Left ventricle myocardium inferior (tissue), 1 donor: ENCODE data around the gene ALDH2. TPM values are rescaled to one million over a fixed set of nuclear protein-coding genes. Genes with fewer than 3 reads are reported as not detected.
"Not testable (repeated sequence)": the region's sequence is repeated elsewhere in the genome, so short reads cannot be mapped to it uniquely, and the experiment has no call there.

Experiments
- DNase-seq: peaks from one replicate; pipeline ENCODE4 v3.0.0-alpha.2; 2020
- H3K27ac ChIP-seq: fragments of 200-600 bp; replicated peaks from 2 replicates; pipeline ENCODE4 v1.8.0; 2021
- H3K27me3 ChIP-seq: fragments of 200-600 bp; 2 replicates; pipeline ENCODE4 v1.8.0; 2021; ENCODE audit warnings: low read depth
- H3K36me3 ChIP-seq: fragments of 200-600 bp; 2 replicates; pipeline ENCODE4 v1.8.0; 2021
- H3K4me1 ChIP-seq: fragments of 200-600 bp; 2 replicates; pipeline ENCODE4 v1.8.0; 2021
- H3K4me3 ChIP-seq: fragments of 200-600 bp; 2 replicates; pipeline ENCODE4 v1.8.0; 2021; ENCODE audit warnings: mild to moderate bottlenecking, moderate library complexity
- H3K9me3 ChIP-seq: fragments of 200-600 bp; replicated peaks from 2 replicates; pipeline ENCODE4 v1.8.0; 2021
- CTCF ChIP-seq: fragments of 200-600 bp; IDR thresholded peaks from 2 replicates; pipeline ENCODE4 v1.8.0; 2021; ENCODE audit warnings: antibody characterized with exemption, mild to moderate bottlenecking, borderline replicate concordance
- intact Hi-C: fragments of 100-400 bp; cut with micrococcal nuclease; formaldehyde crosslinking; loops from one replicate; pipeline ENCODE4 v1.11.0; 2022
- total RNA-seq: library from RNA; stranded (reverse); fragmentation: NEBNext Ultra II Directional; extraction: Animal tissue kit (Norgen Biotek cat#: 25700); gene quantifications from one replicate; pipeline ENCODE4 v1.2.1, GENCODE V29; 2021
- donor health status: DM: no; HTN: yes; CAD: no; lungs with severe emphysema.

ALDH2 gene
- total RNA-seq, 1 donor from 2014 or later = 381 TPM

- H3K9me3 ChIP-seq = no peaks in the 10 kb centered on the region
- DNase-seq = no peak
- no peaks in the 10 kb centered on the region for H3K36me3 ChIP-seq
- peaks cover 14% of the 10 kb centered on the region for H3K4me1 ChIP-seq
- intact Hi-C loops = no loop called here
- no peak for TF ChIP-seq CTCF
- H3K4me3 ChIP-seq = no peak overlapping the region
- no peak overlapping the region for H3K27ac ChIP-seq
- no peaks in the 10 kb centered on the region for H3K27me3 ChIP-seq
Measured at GRCh38 chr12:111825509-111825908, 58.8 kb downstream of the ALDH2 start.

GRCh38 chr12:111826316-111826715 lies 59.6 kb downstream of the ALDH2 start:
- no peak overlapping the region for H3K4me3 ChIP-seq
- intact Hi-C loops = no loop called here
- no peak for TF ChIP-seq CTCF
- DNase-seq = no peak
- no peaks in the 10 kb centered on the region for H3K27me3 ChIP-seq
- H3K27ac ChIP-seq = no peak overlapping the region
- H3K9me3 ChIP-seq = no peaks in the 10 kb centered on the region
- peaks cover 14% of the 10 kb centered on the region for H3K4me1 ChIP-seq
- no peaks in the 10 kb centered on the region for H3K36me3 ChIP-seq

GRCh38 chr12:111826992-111827391 lies 60.3 kb downstream of the ALDH2 start:
- peaks cover 14% of the 10 kb centered on the region for H3K4me1 ChIP-seq
- no peak overlapping the region for H3K4me3 ChIP-seq
- H3K9me3 ChIP-seq = no peaks in the 10 kb centered on the region
- intact Hi-C loops = no loop called here
- DNase-seq = no peak
- TF ChIP-seq CTCF = no peak
- no peak overlapping the region for H3K27ac ChIP-seq
- H3K36me3 ChIP-seq = no peaks in the 10 kb centered on the region
- H3K27me3 ChIP-seq = no peaks in the 10 kb centered on the region

- H3K27me3 ChIP-seq = no peaks in the 10 kb centered on the region
- no peak for TF ChIP-seq CTCF
- no peaks in the 10 kb centered on the region for H3K9me3 ChIP-seq
- intact Hi-C loops = no loop called here
- no peak overlapping the region for H3K4me3 ChIP-seq
- H3K27ac ChIP-seq = no peak overlapping the region
- peaks cover 14% of the 10 kb centered on the region for H3K4me1 ChIP-seq
- DNase-seq = no peak
- H3K36me3 ChIP-seq = no peaks in the 10 kb centered on the region
Measured at GRCh38 chr12:111827907-111828306, 61.2 kb downstream of the ALDH2 start.

GRCh38 chr12:111828338-111828979 lies 61.7 kb downstream of the ALDH2 start:
- Histone ChIP-seq H3K27me3 (no peaks in the 10 kb centered on the region), H3K4me3 (no peak overlapping the region), H3K36me3 (no peaks in the 10 kb centered on the region), H3K4me1 (peaks cover 12% of the 10 kb centered on the region), H3K9me3 (no peaks in the 10 kb centered on the region), H3K27ac (no peak overlapping the region)
- no peak for DNase-seq
- intact Hi-C loops = no loop called here
- TF ChIP-seq CTCF = no peak

GRCh38 chr12:111829635-111830034 lies 62.9 kb downstream of the ALDH2 start:
- intact Hi-C loops, H3K27me3 ChIP-seq, H3K9me3 ChIP-seq, H3K4me1 ChIP-seq, H3K36me3 ChIP-seq, H3K4me3 ChIP-seq, DNase-seq, H3K27ac ChIP-seq: not testable (repeated sequence)

- H3K4me1 ChIP-seq, intact Hi-C loops, H3K27me3 ChIP-seq, H3K9me3 ChIP-seq: not testable (repeated sequence)
- peak overlapping the region; percentile 61 for H3K27ac ChIP-seq
- H3K36me3 ChIP-seq = peaks cover 12% of the 10 kb centered on the region
- peak; percentile 18 for DNase-seq
- peak overlapping the region; percentile 44 for H3K4me3 ChIP-seq
Measured at GRCh38 chr12:111834740-111835386, 68.1 kb downstream of the ALDH2 start.

- intact Hi-C loops, H3K9me3 ChIP-seq, H3K27me3 ChIP-seq, H3K4me3 ChIP-seq, DNase-seq: not testable (repeated sequence)
- H3K27ac ChIP-seq = peak overlapping the region; percentile 61
- peaks cover 12% of the 10 kb centered on the region for H3K4me1 ChIP-seq
- H3K36me3 ChIP-seq = peaks cover 12% of the 10 kb centered on the region
Measured at GRCh38 chr12:111835531-111836181, 68.9 kb downstream of the ALDH2 start.
